ENCODE data around the gene LAMA4. TPM values are rescaled to one million over a fixed set of nuclear protein-coding genes. Genes with fewer than 3 reads are reported as not detected.

The LAMA4 gene
- total RNA-seq, 1 donor from 2014 or later, result 44.8 TPM

DNA sequence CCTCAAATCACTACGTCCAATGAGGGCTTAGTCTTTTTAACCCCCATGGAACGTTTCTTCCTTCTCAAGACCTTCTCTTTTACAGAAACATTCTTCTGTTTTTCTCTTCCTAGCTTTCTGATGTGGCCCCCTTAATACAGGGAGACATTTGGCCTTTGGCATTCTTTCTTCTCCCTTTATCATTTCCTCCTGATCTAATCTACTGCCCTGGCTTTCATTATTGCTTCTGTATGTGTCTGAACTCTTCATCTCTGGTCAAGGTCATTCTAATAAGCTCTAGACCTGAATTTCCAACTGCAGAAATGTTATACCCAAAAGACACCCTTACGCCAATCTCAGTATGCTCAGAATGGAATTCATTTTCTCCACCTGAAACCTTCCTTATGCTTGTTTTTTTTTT lies 18.4 kb upstream of the LAMA4 start:
- no peak for DNase-seq (ENCODE audit: extremely low spot score, unreplicated experiment)
- no peaks in the 10 kb centered on the region for H3K9me3 Mint-ChIP-seq
- H3K4me3 Mint-ChIP-seq, result no peak overlapping the region
- H3K27me3 Mint-ChIP-seq, result no peaks in the 10 kb centered on the region
- peaks cover 4% of the 10 kb centered on the region for H3K4me1 Mint-ChIP-seq (ENCODE audit: unreplicated experiment)
- TF ChIP-seq, protein P1, sequence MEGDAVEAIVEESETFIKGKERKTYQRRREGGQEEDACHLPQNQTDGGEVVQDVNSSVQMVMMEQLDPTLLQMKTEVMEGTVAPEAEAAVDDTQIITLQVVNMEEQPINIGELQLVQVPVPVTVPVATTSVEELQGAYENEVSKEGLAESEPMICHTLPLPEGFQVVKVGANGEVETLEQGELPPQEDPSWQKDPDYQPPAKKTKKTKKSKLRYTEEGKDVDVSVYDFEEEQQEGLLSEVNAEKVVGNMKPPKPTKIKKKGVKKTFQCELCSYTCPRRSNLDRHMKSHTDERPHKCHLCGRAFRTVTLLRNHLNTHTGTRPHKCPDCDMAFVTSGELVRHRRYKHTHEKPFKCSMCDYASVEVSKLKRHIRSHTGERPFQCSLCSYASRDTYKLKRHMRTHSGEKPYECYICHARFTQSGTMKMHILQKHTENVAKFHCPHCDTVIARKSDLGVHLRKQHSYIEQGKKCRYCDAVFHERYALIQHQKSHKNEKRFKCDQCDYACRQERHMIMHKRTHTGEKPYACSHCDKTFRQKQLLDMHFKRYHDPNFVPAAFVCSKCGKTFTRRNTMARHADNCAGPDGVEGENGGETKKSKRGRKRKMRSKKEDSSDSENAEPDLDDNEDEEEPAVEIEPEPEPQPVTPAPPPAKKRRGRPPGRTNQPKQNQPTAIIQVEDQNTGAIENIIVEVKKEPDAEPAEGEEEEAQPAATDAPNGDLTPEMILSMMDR (conservative IDR thresholded peaks at IDR 0.05), result no peak
- no peaks in the 10 kb centered on the region for H3K36me3 Mint-ChIP-seq
- H3K27ac Mint-ChIP-seq, result no peak overlapping the region

DNA sequence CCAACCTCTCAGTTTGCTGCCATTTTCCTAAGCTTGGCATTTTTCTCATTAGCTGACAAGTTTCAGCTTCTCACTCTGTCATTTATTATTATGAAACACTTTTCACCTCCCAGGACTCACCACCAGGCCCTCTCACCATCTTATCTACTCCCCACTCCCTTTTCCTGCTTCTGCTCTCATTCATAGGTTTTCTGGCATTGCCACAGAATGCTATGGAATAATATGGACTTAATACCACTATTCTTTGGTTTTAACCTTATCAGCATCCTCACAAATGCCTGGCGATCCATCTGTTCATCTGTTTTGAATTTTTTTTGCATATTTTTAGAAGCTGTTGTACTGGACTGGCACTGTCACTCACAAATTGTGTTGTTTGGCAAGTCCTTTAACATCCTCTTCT lies 16.4 kb upstream of the LAMA4 start:
- peaks cover 4% of the 10 kb centered on the region for H3K4me1 Mint-ChIP-seq (ENCODE audit: unreplicated experiment)
- H3K9me3 Mint-ChIP-seq, result no peaks in the 10 kb centered on the region
- H3K36me3 Mint-ChIP-seq, result no peaks in the 10 kb centered on the region
- H3K4me3 Mint-ChIP-seq, result no peak overlapping the region
- TF ChIP-seq, protein P1 (conservative IDR thresholded peaks at IDR 0.05), result no peak
- DNase-seq (ENCODE audit: extremely low spot score, unreplicated experiment), result no peak
- no peaks in the 10 kb centered on the region for H3K27me3 Mint-ChIP-seq
- H3K27ac Mint-ChIP-seq, result no peak overlapping the region

DNA sequence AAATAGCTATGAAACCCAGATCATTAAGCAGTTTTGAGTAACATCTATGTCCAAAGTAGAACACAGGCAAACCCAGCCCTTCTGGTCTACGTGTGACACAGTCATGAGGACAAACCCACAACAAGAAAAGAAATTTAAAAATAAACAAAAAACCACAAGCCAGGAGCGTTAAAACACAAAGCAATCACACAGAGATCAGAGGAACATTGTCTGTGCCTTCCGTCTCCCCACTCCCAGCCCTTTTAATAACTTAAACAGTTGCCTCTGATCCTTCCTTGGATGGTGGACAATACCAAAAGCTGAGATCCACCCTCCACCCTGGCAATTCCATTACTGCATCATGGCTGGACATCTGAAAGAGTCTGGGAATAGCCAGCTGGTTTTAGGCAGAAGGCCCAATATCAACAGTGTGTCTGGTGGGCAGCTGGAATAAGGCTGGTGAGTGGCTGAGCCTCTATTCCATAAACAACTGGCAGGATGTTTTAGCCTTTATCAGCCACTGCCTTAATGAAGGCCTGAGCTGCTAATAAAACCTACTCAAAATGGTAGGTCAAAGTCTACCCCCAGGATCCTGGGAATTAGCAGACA lies 15.7 kb upstream of the LAMA4 start:
- TF ChIP-seq, protein P1 (conservative IDR thresholded peaks at IDR 0.05), result no peak
- H3K27ac Mint-ChIP-seq, result no peak overlapping the region
- no peaks in the 10 kb centered on the region for H3K9me3 Mint-ChIP-seq
- no peaks in the 10 kb centered on the region for H3K27me3 Mint-ChIP-seq
- peaks cover 4% of the 10 kb centered on the region for H3K4me1 Mint-ChIP-seq (ENCODE audit: unreplicated experiment)
- no peak for DNase-seq (ENCODE audit: extremely low spot score, unreplicated experiment)
- no peaks in the 10 kb centered on the region for H3K36me3 Mint-ChIP-seq
- H3K4me3 Mint-ChIP-seq, result no peak overlapping the region

DNA sequence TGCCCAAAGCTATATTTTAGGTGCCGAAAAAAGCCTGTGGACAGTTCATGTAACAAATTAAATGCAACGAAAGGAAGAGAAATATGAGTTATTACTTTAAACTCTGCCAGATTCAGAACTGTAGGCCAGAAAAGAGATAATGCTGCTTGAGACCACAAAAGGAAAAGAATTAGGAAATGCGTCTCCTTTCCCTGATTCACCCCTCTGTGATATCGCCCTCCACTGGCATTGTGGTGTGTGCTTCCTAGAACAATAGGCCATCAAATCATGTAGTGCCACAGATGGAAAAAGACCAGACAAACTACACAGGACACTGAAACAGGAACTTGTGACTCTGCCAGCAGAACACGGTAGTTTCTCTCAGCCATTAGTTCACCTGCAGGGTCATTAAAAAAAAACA lies 14.7 kb upstream of the LAMA4 start:
- TF ChIP-seq, protein P1 (conservative IDR thresholded peaks at IDR 0.05), result no peak
- Mint-ChIP-seq H3K27ac (no peak overlapping the region), H3K27me3 (peaks cover 6% of the 10 kb centered on the region), H3K36me3 (peaks cover 6% of the 10 kb centered on the region), H3K4me1 (ENCODE audit: unreplicated experiment) (peaks cover 8% of the 10 kb centered on the region), H3K4me3 (no peak overlapping the region), H3K9me3 (no peaks in the 10 kb centered on the region)
- DNase-seq (ENCODE audit: extremely low spot score, unreplicated experiment), result no peak

DNA sequence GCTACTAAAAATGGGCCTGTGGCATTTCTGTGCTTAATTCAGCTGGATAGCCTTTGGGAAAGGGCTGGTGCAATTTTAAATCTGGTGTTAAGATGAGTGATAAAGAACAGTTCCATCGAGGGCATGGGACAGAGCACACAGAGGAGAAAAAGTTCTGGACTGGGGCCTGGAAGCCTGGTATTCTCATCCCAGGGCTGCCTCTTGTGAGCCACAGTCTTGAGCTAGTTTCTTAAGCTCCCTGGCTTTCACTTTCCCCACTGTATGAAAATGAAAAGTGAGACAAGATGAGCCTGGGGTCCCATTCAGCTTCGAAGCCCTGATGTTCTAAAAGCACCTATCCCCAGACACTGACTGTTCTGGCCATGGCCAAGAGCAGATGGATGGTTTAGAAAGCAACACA lies 14.3 kb upstream of the LAMA4 start:
- Mint-ChIP-seq H3K4me1 (ENCODE audit: unreplicated experiment) (peaks cover 8% of the 10 kb centered on the region), H3K36me3 (peaks cover 6% of the 10 kb centered on the region), H3K9me3 (no peaks in the 10 kb centered on the region), H3K27ac (no peak overlapping the region), H3K4me3 (no peak overlapping the region), H3K27me3 (peaks cover 6% of the 10 kb centered on the region)
- TF ChIP-seq, protein P1 (conservative IDR thresholded peaks at IDR 0.05), result no peak
- DNase-seq (ENCODE audit: extremely low spot score, unreplicated experiment), result no peak

DNA sequence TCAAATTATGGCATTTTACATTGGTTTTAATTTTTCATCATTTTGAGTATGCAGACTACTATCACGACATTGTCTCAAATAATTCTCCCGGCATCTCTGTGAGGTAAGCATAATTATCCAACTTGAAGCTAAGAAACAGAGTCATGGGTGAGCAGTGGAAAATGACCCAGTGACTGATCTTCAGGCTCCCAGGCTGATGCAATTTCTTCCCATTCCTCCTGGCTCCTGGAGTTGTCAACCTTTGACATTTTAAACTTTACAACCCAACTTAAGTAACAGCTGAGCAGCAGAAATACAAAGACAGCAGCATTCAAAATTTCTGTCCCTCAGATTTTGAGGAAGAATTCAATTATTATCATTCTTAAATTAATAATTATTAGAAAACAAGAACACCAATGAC lies 13.7 kb upstream of the LAMA4 start:
- peaks cover 6% of the 10 kb centered on the region for H3K36me3 Mint-ChIP-seq
- H3K4me3 Mint-ChIP-seq, result no peak overlapping the region
- no peak overlapping the region for H3K27ac Mint-ChIP-seq
- H3K9me3 Mint-ChIP-seq, result no peaks in the 10 kb centered on the region
- H3K27me3 Mint-ChIP-seq, result peaks cover 6% of the 10 kb centered on the region
- DNase-seq (ENCODE audit: extremely low spot score, unreplicated experiment), result no peak
- H3K4me1 Mint-ChIP-seq (ENCODE audit: unreplicated experiment), result peaks cover 8% of the 10 kb centered on the region
- TF ChIP-seq, protein P1 (conservative IDR thresholded peaks at IDR 0.05), result no peak
